HL-60 (cell line): Measurements from ENCODE around the gene CAMK2B.

Experiments
- DNase-seq, 2 experiments: peaks; one replicate each; pipeline ENCODE4 v3.0.0-alpha.2; 2010 to 2020; ENCODE audit warnings: low read depth in 1 of 2, low spot score in 1 of 2
- H3K27ac ChIP-seq: fragments of 250-450 bp; sonication (Bioruptor Pico); replicated peaks from 2 replicates; pipeline ENCODE4 v1.5.1; 2020; ENCODE audit warnings: mild to moderate bottlenecking, moderate library complexity
- H3K27me3 ChIP-seq: fragments of 250-450 bp; sonication (Bioruptor Pico); 2 replicates; pipeline ENCODE4 v1.5.1; 2021; ENCODE audit warnings: mild to moderate bottlenecking, moderate library complexity; ENCODE audit not compliant: insufficient read depth, poor library complexity, severe bottlenecking
- H3K4me3 ChIP-seq: replicated peaks from 2 replicates; pipeline ENCODE4 v1.5.1; 2011; ENCODE audit warnings: mild to moderate bottlenecking, control low read depth, low read length; ENCODE audit not compliant: insufficient read depth
- CTCF ChIP-seq: IDR thresholded peaks from one replicate; pipeline ENCODE4 v1.5.1; 2011; ENCODE audit warnings: low read length, control low read depth, inconsistent platforms; ENCODE audit not compliant: insufficient read depth
- GABPA ChIP-seq: IDR thresholded peaks from 2 replicates; pipeline ENCODE4 v1.6.1; 2012; ENCODE audit warnings: low read depth
- POLR2AphosphoS5 ChIP-seq: IDR thresholded peaks from 2 replicates; pipeline ENCODE4 v1.6.1; 2012; ENCODE audit warnings: low read depth
- REST ChIP-seq: IDR thresholded peaks from 2 replicates; pipeline ENCODE4 v1.6.1; 2012; ENCODE audit warnings: low read depth; ENCODE audit not compliant: insufficient replicate concordance
- SPI1 ChIP-seq: IDR thresholded peaks from 2 replicates; pipeline ENCODE4 v1.6.1; 2012; ENCODE audit warnings: low read depth, mild to moderate bottlenecking, borderline replicate concordance

CAMK2B gene

GRCh38 chr7:44288381-44288685 lies 37.1 kb downstream of the CAMK2B start:
- Histone ChIP-seq H3K27ac (no peak overlapping the region), H3K27me3 (peaks cover 3% of the 10 kb centered on the region), H3K4me3 (no peak overlapping the region)
- no peak for DNase-seq
- no peak for TF ChIP-seq GABPA

DNA sequence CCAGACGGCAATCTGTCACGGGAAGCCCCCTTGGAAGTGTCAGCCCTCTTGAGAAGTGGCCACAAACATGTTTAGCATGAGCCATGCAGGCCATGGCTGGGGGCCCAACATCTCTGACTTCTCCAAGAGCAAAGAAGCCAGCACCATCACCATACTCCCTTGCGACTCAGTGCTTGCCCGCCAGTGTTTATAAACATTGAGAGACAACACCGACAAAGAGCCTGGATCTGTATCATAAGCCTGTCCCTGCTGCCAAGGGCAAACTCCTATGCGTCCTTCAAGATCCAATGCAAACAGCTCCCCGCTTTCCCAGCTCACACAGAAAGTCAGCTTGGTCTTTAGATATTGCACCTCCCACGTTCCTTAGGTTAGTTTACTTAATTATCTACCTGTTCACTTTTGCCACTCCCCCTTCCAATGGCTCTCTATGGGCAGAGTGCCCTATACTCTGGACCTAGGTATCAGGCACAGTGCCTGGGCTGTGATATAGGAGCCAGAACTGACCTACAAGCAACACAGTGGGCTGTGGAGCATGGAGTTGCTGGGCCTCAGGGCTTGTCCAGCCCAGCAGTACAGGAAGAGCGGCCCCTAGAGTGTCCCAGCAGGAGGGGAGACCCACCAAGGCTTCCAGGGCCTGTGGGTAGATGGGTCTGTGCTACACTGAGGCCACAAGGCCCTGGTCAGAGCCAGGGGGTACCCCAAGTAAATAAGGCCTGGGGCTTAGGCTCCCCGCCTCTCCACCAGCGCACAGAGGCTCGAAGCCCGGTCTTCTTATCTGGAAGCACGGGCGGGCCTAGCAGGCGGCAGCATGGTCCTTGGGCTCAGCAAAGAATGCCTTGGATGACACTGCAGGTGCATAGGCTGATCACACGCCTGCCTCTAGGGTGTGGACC lies 37.7 kb downstream of the CAMK2B start:
- DNase-seq, result no peak
- Histone ChIP-seq H3K4me3 (no peak overlapping the region), H3K27ac (no peak overlapping the region), H3K27me3 (peaks cover 3% of the 10 kb centered on the region)
- TF ChIP-seq REST, result no peak
- no peak for TF ChIP-seq POLR2AphosphoS5
- TF ChIP-seq SPI1, result no peak
- no peak for TF ChIP-seq GABPA
- TF ChIP-seq CTCF, result no peak

- DNase-seq, result no peak
- TF ChIP-seq SPI1, result no peak
- TF ChIP-seq CTCF, result no peak
- no peak for TF ChIP-seq REST
- TF ChIP-seq POLR2AphosphoS5, result no peak
- TF ChIP-seq GABPA, result no peak
- Histone ChIP-seq H3K4me3 (no peak overlapping the region), H3K27me3 (no peaks in the 10 kb centered on the region), H3K27ac (no peak overlapping the region)
Observed at GRCh38 chr7:44286618-44287487, 38.5 kb downstream of the CAMK2B start.

GRCh38 chr7:44286182-44286617 lies 39.2 kb downstream of the CAMK2B start:
- no peak for DNase-seq
- no peak overlapping the region for H3K27ac ChIP-seq
- no peak overlapping the region for H3K4me3 ChIP-seq
- TF ChIP-seq POLR2AphosphoS5, result no peak
- no peak for TF ChIP-seq GABPA
- no peak for TF ChIP-seq REST
- TF ChIP-seq CTCF, result no peak
- TF ChIP-seq SPI1, result no peak
- no peaks in the 10 kb centered on the region for H3K27me3 ChIP-seq
